D341Med (cell line): ENCODE data around the gene AMZ2.
"Not testable (repeated sequence)": the region's sequence is repeated elsewhere in the genome, so short reads cannot be mapped to it uniquely, and the experiment has no call there.

Experiments used
- DNase-seq: peaks from one replicate; pipeline ENCODE4 v3.0.0; 2012; ENCODE audit warnings: low spot score

Gene AMZ2

DNA sequence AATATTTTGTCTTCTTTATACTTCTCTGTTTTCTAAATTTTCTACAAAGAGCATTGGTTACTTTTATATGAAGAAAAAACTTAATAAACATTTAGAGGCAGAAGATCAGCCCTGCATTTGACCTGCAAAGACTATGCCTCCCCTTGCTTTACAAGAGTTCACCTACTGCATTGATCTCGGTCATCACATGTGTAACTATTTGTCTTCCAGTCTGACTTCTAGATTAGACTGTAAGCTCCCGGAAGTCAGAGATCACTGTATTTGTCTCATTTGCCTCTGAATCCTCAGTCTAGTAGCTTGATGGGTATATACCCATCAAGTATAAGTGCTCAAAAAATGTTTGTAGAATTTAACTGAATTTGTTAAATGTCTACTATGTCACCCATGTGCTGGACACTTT lies 27.7 kb upstream of the AMZ2 start:
- not testable (repeated sequence) for DNase-seq

- DNase-seq = not testable (repeated sequence)
These were observed 27.1 kb upstream of the AMZ2 start for GRCh38 chr17:68220786-68221185.

GRCh38 chr17:68221786-68222185 lies 26.1 kb upstream of the AMZ2 start:
- no peak for DNase-seq

DNA sequence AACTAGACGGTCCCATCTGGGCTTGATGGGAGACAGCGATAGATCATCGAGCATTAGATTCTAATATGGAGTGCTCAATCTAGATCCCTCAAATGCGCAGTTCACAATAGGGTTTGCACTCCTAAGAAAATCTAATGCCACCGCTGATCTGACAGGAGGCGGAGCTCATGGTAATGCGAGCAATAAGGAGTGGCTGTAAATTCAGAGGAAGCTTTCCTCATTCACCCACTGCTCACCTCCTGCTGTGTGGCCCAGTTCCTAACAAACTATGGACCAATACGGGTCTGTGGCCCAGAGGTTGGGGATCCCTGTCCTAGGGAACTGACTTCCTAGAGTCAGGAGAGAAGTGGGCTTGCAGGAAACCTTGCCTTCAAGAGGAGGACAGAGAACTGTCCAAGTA lies 25.2 kb upstream of the AMZ2 start:
- DNase-seq = no peak

DNA sequence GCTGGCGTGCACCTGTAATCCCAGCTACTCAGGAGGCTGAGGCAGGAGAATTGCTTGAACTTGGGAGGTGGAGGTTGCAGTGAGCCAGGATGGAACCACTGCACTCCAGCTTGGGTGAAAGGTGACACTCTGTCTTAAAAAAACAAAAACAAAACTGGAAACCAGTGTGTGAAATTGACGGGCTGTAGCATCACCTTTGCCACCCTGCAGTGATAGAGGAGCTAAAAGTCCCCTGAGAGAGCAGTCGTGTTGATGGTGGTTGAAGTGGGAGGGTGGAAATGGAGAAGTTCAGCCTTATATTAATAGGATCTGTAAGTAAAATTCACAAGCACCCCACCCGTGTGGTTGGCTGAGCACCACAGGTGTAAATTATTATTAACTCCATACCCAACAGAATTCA lies 22.8 kb upstream of the AMZ2 start:
- DNase-seq = not testable (repeated sequence)

GRCh38 chr17:68228039-68228680 lies 19.7 kb upstream of the AMZ2 start:
- DNase-seq = not testable (repeated sequence)

DNA sequence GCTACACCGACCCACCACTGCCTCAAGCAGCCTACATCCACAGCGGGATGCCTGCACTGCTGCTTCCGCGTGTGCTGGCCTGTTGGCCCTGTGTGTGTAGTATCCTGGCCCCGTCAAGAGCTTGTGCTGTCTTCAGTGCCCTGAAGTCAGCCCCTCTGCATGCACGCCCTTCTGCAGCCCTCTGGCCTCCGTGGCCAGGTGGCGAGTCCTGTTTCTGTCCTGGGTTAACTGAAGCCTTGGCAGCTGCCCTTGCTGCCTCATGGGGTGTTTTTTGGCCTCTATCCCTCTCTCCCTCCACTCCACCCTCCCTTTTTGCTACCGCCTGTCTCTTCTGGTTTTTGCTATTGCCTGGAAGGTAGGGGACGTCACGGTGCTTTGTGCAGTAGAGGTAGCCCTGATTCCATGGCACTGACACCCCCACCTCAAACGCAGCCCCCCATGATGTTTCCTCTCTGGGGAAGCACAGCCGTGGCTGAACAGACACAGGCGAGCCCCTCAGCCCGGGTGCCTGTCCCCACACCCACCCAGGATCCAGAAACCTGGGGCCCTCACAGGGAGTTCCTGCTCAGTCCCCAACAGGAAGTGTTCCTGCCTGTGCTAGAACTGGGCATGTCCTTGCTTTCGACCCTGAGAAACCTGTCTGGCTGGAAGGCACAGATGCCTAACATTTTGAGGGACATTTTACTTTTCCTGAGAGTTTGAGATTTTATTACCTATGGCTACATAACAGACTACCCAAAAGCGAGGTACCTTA lies 18.8 kb upstream of the AMZ2 start:
- no peak for DNase-seq

DNA sequence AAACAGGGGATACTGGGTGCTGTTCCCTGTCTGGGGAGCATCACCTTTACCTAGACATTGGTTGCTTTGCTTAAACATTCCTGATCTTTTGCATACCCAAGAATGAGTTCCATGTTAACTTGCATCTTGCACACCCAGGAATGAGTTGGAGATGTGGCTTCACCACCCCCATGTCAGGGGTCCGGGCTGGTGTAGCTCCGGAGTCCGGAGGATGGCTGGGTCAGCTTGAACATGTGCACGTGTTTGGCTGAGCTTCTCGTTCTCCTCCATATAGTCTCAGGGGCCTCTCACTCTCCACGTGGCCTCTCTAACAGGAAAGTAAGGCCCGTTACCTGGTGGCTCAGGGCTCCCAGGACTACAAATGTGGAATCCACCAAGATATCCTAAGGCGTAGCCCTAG lies 18.2 kb upstream of the AMZ2 start:
- DNase-seq = no peak

GRCh38 chr17:68231131-68231530 lies 16.7 kb upstream of the AMZ2 start:
- not testable (repeated sequence) for DNase-seq

- no peak for DNase-seq
These were observed 16.3 kb upstream of the AMZ2 start for GRCh38 chr17:68231541-68231940.

DNA sequence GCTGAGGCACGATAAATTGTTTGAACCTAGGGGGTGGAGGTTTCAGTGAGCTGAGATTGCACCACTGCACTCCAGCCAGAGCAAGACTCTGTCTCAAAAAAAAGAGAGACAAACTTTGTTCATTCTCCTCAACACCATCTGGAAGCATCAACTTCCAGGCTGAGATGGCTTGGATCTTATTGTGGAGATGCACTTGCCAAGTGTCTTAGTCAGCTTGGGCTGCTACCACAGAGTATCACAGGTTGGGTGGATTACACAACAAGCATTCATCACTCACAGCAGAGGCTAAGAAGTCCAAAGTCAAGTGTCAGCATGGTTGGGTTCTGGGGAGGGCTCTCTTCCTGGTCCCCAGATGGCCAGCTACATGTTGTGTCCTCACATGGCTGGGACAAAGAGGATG lies 15.1 kb upstream of the AMZ2 start:
- not testable (repeated sequence) for DNase-seq

GRCh38 chr17:68234726-68235335 lies 13.0 kb upstream of the AMZ2 start:
- DNase-seq = not testable (repeated sequence)

- DNase-seq = not testable (repeated sequence)
These were observed 12.5 kb upstream of the AMZ2 start for GRCh38 chr17:68235336-68235791.

GRCh38 chr17:68237369-68238163 lies 10.3 kb upstream of the AMZ2 start:
- not testable (repeated sequence) for DNase-seq

DNA sequence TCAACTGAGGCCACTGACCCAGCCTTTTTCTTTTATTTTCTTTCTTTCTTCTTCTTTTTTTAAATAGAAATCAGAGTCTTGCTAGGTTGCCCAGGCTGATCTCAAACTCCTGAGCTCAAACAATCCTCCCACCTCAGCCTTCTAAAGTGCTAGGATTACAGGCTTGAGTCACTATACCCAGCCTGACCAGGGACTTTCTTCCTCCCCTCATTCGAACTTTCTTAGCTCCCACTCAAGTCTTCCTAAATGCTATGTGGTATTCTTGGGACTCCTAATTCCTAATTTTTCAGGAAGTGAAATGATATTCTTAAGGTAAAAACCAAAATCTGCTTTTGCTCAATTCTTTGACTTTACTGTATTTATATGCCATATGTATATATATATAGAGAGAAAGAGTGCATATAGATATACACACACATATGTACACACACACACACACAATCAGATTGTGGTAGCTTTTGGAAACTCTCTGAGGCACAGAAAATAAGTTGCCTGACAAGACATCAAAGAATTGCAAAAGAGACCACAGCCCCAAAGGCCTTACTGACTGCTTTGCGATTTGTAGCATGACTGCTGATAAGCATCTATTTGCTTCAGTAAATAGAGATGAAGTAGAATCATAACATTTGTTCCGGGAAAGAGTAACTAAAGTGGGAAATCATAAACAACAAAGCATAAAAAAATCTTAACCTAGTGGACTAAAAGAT lies 9.5 kb upstream of the AMZ2 start:
- no peak for DNase-seq

DNA sequence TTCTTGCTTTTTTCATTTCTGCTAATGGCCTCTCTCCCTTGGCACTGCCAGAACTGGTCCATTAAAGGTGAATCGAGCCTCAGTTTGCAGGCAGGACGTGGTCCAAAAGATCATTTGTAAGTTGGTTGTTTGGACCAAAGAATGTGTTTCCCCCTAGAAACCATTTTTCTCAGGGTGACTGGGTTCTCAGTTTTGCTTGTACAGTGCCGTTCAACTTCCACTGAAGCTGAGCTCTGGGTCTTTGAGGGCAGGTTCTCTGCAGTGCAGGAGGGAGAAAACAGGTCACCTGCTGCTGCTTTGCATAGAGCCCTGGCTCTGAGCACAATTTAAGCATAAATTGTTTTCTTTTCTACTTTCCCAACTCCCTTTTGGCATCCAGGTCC lies 9.0 kb upstream of the AMZ2 start:
- no peak for DNase-seq

- no peak for DNase-seq
These were observed 8.0 kb upstream of the AMZ2 start for GRCh38 chr17:68239632-68240366.

- DNase-seq = no peak
These were observed 1.4 kb upstream of the AMZ2 start for GRCh38 chr17:68246271-68247028.

DNA sequence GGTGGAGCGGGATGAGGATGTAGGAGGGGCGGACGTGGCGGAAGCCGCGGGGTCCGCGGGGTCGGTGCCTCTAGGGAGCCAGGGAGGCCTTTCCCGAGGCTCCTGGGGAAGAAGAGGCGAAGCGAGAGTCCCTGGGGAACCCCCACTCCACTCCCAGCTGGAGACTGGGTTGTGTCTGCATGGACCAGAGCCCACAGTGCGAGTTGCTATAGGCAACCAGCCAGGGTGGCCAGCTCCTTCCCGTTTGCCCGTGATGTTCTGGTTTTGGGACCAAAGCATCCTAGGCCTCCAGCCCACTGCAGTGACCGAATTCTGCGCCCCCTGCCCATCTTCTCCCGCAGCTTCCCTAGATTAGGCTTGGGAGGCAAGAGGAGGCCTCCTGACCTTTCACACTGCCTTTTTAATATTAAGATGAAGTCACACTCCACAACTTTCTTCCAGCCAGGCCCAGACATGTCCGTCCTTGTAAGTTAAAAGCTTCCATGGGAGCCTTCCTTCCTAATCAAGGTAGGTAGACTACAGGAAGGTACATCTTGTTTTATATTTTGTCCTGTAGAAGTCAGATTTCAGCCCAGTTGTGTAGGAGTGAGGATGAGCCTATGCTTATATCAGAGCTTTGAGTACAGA lies 469 bp downstream of the AMZ2 start:
- DNase-seq = no peak

GRCh38 chr17:68248891-68249290 lies 1.0 kb downstream of the AMZ2 start:
- no peak for DNase-seq
